ENCODE measurements around the gene TFCP2.
"Not testable (repeated sequence)": the region's sequence is repeated elsewhere in the genome, so short reads cannot be mapped to it uniquely, and the experiment has no call there.

TFCP2 gene

DNA sequence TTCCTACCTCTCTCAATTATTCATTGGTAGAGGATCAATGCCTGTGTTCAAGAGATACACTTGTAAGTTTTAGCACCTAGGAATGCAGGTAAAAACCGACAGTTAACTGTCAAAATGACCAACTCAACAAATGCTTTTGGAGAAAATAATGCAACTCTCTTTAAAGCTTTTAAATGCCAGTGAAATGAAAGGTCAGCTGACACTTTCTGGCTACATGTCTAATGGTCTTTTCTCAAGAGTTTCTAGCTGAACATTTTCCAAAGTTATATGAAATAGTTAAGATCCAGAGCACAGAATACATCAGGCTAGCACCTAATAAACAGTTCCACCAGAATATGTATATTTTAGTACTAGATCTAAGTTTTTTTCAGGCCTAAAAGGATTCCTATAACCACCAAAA is 91.5 kb downstream of the TFCP2 start:
- no peak for DNase-seq (ENCODE audit: low spot score)
- TF ChIP-seq, protein P1, sequence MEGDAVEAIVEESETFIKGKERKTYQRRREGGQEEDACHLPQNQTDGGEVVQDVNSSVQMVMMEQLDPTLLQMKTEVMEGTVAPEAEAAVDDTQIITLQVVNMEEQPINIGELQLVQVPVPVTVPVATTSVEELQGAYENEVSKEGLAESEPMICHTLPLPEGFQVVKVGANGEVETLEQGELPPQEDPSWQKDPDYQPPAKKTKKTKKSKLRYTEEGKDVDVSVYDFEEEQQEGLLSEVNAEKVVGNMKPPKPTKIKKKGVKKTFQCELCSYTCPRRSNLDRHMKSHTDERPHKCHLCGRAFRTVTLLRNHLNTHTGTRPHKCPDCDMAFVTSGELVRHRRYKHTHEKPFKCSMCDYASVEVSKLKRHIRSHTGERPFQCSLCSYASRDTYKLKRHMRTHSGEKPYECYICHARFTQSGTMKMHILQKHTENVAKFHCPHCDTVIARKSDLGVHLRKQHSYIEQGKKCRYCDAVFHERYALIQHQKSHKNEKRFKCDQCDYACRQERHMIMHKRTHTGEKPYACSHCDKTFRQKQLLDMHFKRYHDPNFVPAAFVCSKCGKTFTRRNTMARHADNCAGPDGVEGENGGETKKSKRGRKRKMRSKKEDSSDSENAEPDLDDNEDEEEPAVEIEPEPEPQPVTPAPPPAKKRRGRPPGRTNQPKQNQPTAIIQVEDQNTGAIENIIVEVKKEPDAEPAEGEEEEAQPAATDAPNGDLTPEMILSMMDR (IDR thresholded peaks at IDR 0.05; ENCODE audit: borderline replicate concordance, control extremely low read depth, extremely low read depth, insufficient read depth, missing control alignments) = no peak
- in situ Hi-C loops (cut with MboI; ENCODE audit: low sequenced_read_pairs, unreplicated experiment) = no loop called here

DNA sequence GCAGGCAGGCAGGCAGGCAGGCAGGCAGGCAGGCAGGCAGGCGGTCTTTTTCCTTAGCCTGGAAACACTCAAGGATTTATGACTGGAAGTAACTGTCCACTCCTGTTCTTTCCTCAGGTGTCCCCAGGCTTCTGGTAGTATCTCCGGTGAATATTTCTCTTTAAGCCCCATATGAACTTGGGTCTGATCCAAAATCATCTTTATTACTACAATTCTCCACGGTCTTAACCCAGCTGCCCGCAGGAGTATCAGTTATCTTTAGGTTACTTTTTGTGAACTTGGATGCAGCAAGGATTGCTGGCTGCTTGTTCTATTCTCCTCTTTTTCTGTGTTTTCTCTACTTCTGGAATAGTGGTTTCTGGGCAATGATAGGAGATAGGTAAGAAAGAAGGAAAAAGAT is 92.8 kb downstream of the TFCP2 start:
- in situ Hi-C loops (cut with MboI; ENCODE audit: low sequenced_read_pairs, unreplicated experiment) = no loop called here
- TF ChIP-seq, protein P1 (IDR thresholded peaks at IDR 0.05; ENCODE audit: borderline replicate concordance, control extremely low read depth, extremely low read depth, insufficient read depth, missing control alignments) = no peak
- DNase-seq (ENCODE audit: low spot score) = no peak

DNA sequence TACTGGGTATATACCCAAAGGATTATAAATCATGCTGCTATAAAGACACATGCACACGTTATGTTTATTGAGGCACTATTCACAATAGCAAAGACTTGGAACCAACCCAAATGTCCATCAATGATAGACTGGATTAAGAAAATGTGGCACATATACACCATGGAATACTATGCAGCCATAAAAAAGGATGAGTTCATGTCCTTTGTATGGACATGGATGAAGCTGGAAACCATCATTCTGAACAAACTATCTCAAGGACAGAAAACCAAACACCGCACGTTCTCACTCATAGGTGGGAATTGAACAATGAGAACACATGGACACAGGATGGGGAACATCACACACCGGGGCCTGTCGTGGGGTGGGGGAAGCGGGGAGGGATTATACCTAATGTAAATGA is 94.1 kb downstream of the TFCP2 start:
- DNase-seq (ENCODE audit: low spot score); in situ Hi-C loops (cut with MboI; ENCODE audit: low sequenced_read_pairs, unreplicated experiment): not testable (repeated sequence)

DNA sequence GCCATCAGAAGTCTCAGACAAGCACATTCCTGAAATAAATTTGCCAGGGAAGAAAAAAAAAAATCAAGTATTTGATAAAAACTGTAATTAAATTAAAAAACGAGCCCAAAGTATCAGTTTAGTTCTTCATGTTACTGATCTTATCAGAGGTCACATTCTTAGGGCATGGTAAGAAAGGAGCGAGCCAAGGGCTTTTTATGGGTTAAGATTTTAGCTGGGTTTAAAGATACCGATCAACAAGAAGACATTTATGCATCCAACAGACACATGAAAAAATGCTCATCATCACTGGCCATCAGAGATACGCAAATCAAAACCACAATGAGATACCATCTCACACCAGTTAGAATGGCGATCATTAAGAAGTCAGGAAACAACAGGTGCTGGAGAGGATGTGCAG is 94.6 kb downstream of the TFCP2 start:
- in situ Hi-C loops (cut with MboI; ENCODE audit: low sequenced_read_pairs, unreplicated experiment); DNase-seq (ENCODE audit: low spot score): not testable (repeated sequence)

DNA sequence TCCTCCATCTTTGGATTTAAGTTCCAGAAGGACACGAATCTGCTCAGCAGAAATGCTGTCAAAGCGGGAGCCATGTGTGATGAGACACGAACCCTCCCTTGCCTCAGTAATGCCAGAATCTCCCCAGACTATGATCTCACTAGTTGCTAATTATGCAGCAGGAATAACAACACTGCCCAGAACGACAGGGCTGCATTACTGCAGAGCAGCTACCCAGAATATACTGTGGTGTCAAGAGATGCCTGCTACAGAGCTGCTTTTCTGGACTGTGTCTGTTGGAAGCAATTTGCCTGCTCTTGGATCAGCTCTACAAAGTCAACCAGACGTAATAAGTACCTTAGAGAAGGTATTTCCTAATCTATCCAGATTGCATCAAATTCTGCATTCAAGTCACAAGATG is 95.0 kb downstream of the TFCP2 start:
- in situ Hi-C loops (cut with MboI; ENCODE audit: low sequenced_read_pairs, unreplicated experiment) = no loop called here
- DNase-seq (ENCODE audit: low spot score) = no peak
- TF ChIP-seq, protein P1 (IDR thresholded peaks at IDR 0.05; ENCODE audit: borderline replicate concordance, control extremely low read depth, extremely low read depth, insufficient read depth, missing control alignments) = no peak

DNA sequence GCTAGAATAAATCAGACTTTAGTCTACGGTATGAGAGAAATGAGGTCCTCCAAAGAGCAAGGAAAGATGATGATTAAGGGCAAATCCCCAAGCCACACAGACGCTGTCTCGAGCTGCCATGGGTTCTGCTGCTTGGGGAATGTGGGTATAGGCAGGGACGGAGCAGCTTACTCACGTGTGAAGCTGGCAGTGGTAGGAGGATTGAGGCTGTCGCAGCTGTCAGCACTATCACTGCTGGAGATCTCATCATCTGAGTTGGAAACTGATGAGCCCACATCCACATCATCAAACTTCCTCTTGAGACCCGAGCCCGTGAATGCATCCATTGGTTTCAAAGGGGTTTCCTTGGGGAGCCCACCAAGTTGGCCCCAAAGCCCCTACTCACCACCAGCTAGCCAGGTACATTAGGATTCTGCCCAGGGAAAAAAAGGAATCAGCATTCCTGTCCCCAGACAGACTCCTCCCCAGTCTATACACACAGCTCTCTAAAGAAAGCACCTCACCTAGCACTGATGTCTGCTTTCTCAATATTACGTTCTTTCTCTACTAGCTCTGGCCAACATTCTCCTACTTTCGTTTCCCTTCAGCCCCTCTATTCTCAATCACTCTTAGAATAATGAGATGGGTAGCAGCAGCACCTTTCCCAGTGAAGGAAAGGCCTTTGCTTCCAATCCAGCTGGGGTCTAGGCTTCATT is 96.6 kb downstream of the TFCP2 start:
- TF ChIP-seq, protein P1 (IDR thresholded peaks at IDR 0.05; ENCODE audit: borderline replicate concordance, control extremely low read depth, extremely low read depth, insufficient read depth, missing control alignments) = no peak
- no peak for DNase-seq (ENCODE audit: low spot score)
- in situ Hi-C loops (cut with MboI; ENCODE audit: low sequenced_read_pairs, unreplicated experiment) = no loop called here

DNA sequence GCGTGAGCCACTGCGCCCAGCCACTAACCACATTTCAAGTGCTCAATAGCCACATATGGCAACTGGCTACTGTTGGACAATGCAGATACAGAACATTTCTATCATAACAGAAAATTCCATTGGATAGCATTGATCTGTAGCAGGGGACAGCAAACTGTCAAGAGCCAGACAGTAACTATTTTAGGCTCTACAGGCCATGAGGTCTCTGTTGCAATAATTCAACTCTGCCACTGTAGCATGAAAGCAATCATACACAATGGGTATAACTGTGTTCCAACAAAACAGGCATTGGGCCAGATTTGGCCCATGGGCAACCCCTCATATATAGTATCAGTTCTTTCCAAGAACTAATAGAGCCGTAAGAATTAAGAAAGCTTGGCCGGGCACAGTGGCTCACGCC is 97.5 kb downstream of the TFCP2 start:
- TF ChIP-seq, protein P1 (IDR thresholded peaks at IDR 0.05; ENCODE audit: borderline replicate concordance, control extremely low read depth, extremely low read depth, insufficient read depth, missing control alignments) = no peak
- in situ Hi-C loops (cut with MboI; ENCODE audit: low sequenced_read_pairs, unreplicated experiment) = no loop called here
- no peak for DNase-seq (ENCODE audit: low spot score)

DNA sequence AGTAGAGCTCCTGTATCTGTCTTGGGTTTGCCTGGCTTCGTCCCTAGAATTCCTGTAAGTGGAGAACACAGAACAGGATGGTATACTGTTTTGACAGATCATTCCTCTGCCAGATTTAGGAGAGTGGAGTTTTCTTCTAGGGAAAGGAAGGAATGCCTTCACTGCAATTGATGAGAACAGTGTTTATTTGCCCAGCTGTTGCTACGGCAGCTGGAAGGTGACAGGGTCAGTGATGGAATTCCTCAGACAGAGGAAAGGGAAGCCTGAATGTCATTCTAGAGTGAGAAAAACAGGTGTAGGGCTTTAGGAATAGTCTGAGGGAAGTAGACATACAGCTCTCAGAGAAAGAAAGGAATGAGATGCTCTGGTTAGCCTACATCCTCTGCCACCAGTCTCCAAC is 101.3 kb downstream of the TFCP2 start:
- DNase-seq (ENCODE audit: low spot score) = no peak
- TF ChIP-seq, protein P1 (IDR thresholded peaks at IDR 0.05; ENCODE audit: borderline replicate concordance, control extremely low read depth, extremely low read depth, insufficient read depth, missing control alignments) = no peak
- in situ Hi-C loops (cut with MboI; ENCODE audit: low sequenced_read_pairs, unreplicated experiment) = no loop called here
